ENCODE data around the gene SEMA4D. TPM values are rescaled to one million over a fixed set of nuclear protein-coding genes. Genes with fewer than 3 reads are reported as not detected.

The SEMA4D gene
- total RNA-seq, 2 donors from 2014 or later: 42.8 to 51.0 TPM

GRCh38 chr9:89364666-89365531 is 133.0 kb downstream of the SEMA4D start:
- Histone ChIP-seq H3K27me3 (ENCODE audit: control insufficient read depth, insufficient read depth, low read length, poor library complexity, severe bottlenecking) (no peaks in the 10 kb centered on the region), H3K4me3 (ENCODE audit: low read length) (no peak overlapping the region), H3K27ac (ENCODE audit: low read depth, low read length) (no peak overlapping the region), H3K9ac (ENCODE audit: extremely low read depth, low read length, poor library complexity, severe bottlenecking) (no peak overlapping the region), H3K36me3 (ENCODE audit: control insufficient read depth, insufficient read depth, low read length) (peaks cover 18% of the 10 kb centered on the region), H3K4me1 (ENCODE audit: control insufficient read depth, insufficient read depth, low read length) (peaks cover 6% of the 10 kb centered on the region), H3K9me3 (ENCODE audit: control insufficient read depth, low read length) (no peaks in the 10 kb centered on the region)
- TF ChIP-seq CTCF (conservative IDR thresholded peaks at IDR 0.05): no peak
- H3K36me3 Mint-ChIP-seq (ENCODE audit: low read depth): peaks cover 21% of the 10 kb centered on the region
- H3K9me3 Mint-ChIP-seq: no peaks in the 10 kb centered on the region
- H3K27ac Mint-ChIP-seq: no peak overlapping the region
- DNase-seq: no peak
- H3K27me3 Mint-ChIP-seq (ENCODE audit: insufficient read depth): no peaks in the 10 kb centered on the region
- H3K4me3 Mint-ChIP-seq: no peak overlapping the region
- WGBS, 2 experiments (ENCODE audit: insufficient coverage in 1 of 2, insufficient read length in 1 of 2): 94 to 97% methylated on average over 15 to 17 of the region's 17 CpGs
- peaks cover 19% of the 10 kb centered on the region for H3K4me1 Mint-ChIP-seq

- TF ChIP-seq CTCF (conservative IDR thresholded peaks at IDR 0.05): no peak
- WGBS, 2 experiments (ENCODE audit: insufficient coverage in 1 of 2, insufficient read length in 1 of 2): 94 to 96% methylated on average over 8 to 9 of the region's 9 CpGs
- no peak for DNase-seq
- peaks cover 12% of the 10 kb centered on the region for H3K4me1 ChIP-seq (ENCODE audit: control insufficient read depth, insufficient read depth, low read length)
- no peak overlapping the region for H3K9ac ChIP-seq (ENCODE audit: extremely low read depth, low read length, poor library complexity, severe bottlenecking)
- no peaks in the 10 kb centered on the region for H3K9me3 ChIP-seq (ENCODE audit: control insufficient read depth, low read length)
- H3K4me3 Mint-ChIP-seq: no peak overlapping the region
- peaks cover 21% of the 10 kb centered on the region for H3K36me3 ChIP-seq (ENCODE audit: control insufficient read depth, insufficient read depth, low read length)
- H3K9me3 Mint-ChIP-seq: no peaks in the 10 kb centered on the region
- peaks cover 24% of the 10 kb centered on the region for H3K4me1 Mint-ChIP-seq
- no peaks in the 10 kb centered on the region for H3K27me3 Mint-ChIP-seq (ENCODE audit: insufficient read depth)
- H3K27ac Mint-ChIP-seq: no peak overlapping the region
- no peak overlapping the region for H3K27ac ChIP-seq (ENCODE audit: low read depth, low read length)
- H3K36me3 Mint-ChIP-seq (ENCODE audit: low read depth): peaks cover 25% of the 10 kb centered on the region
- no peaks in the 10 kb centered on the region for H3K27me3 ChIP-seq (ENCODE audit: control insufficient read depth, insufficient read depth, low read length, poor library complexity, severe bottlenecking)
- H3K4me3 ChIP-seq (ENCODE audit: low read length): no peak overlapping the region
These were observed 133.8 kb downstream of the SEMA4D start for GRCh38 chr9:89363921-89364665.

- no peak overlapping the region for H3K27ac Mint-ChIP-seq
- no peak overlapping the region for H3K4me3 Mint-ChIP-seq
- H3K36me3 Mint-ChIP-seq (ENCODE audit: low read depth): peaks cover 33% of the 10 kb centered on the region
- no peaks in the 10 kb centered on the region for H3K27me3 Mint-ChIP-seq (ENCODE audit: insufficient read depth)
- WGBS, 2 experiments (ENCODE audit: insufficient coverage in 1 of 2, insufficient read length in 1 of 2): 95% methylated on average over 5 to 6 of the region's 6 CpGs
- TF ChIP-seq CTCF (conservative IDR thresholded peaks at IDR 0.05): no peak
- peaks cover 18% of the 10 kb centered on the region for H3K4me1 ChIP-seq (ENCODE audit: control insufficient read depth, insufficient read depth, low read length)
- H3K4me3 ChIP-seq (ENCODE audit: low read length): no peak overlapping the region
- no peaks in the 10 kb centered on the region for H3K9me3 Mint-ChIP-seq
- H3K27ac ChIP-seq (ENCODE audit: low read depth, low read length): no peak overlapping the region
- no peak overlapping the region for H3K9ac ChIP-seq (ENCODE audit: extremely low read depth, low read length, poor library complexity, severe bottlenecking)
- no peaks in the 10 kb centered on the region for H3K27me3 ChIP-seq (ENCODE audit: control insufficient read depth, insufficient read depth, low read length, poor library complexity, severe bottlenecking)
- DNase-seq: no peak
- peaks cover 31% of the 10 kb centered on the region for H3K4me1 Mint-ChIP-seq
- peaks cover 27% of the 10 kb centered on the region for H3K36me3 ChIP-seq (ENCODE audit: control insufficient read depth, insufficient read depth, low read length)
- no peaks in the 10 kb centered on the region for H3K9me3 ChIP-seq (ENCODE audit: control insufficient read depth, low read length)
These were observed 134.6 kb downstream of the SEMA4D start for GRCh38 chr9:89363311-89363670.

All from endodermal cell (in vitro differentiated cells).